HEK293 (cell line): ENCODE measurements around the gene SOWAHA.

Experiments used
- CTCF ChIP-seq: fragments of 450-650 bp; formaldehyde crosslinking; IDR thresholded peaks from 2 replicates; pipeline ENCODE4 v1.5.1; 2016; ENCODE audit warnings: missing biosample characterization, missing genetic modification characterization
- TCF7L2 ChIP-seq: IDR thresholded peaks from 2 replicates; pipeline ENCODE4 v1.6.1; 2011; ENCODE audit warnings: low read depth, mild to moderate bottlenecking, inconsistent platforms, low read length, moderate library complexity, borderline replicate concordance
- ZBTB26 ChIP-seq: fragments of 450-650 bp; formaldehyde crosslinking; optimal IDR thresholded peaks from 2 replicates; pipeline ENCODE3; 2016; ENCODE audit warnings: missing biosample characterization, mild to moderate bottlenecking, missing genetic modification characterization
- ZNF677 ChIP-seq: fragments of 450-650 bp; IDR thresholded peaks from 2 replicates; pipeline ENCODE4 v1.5.0; 2018; ENCODE audit warnings: missing biosample characterization, mild to moderate bottlenecking, missing genetic modification characterization, moderate library complexity

- TF ChIP-seq ZNF677 (tag by site-specific recombination) (no peak), ZBTB26 (tag by site-specific recombination) (no peak), CTCF (tag by site-specific recombination) (no peak), TCF7L2 (no peak)
Observed at GRCh38 chr5:132848270-132848669, 35.2 kb downstream of the SOWAHA start.
